ENCODE results near the gene ACLY.

Gene ACLY

DNA sequence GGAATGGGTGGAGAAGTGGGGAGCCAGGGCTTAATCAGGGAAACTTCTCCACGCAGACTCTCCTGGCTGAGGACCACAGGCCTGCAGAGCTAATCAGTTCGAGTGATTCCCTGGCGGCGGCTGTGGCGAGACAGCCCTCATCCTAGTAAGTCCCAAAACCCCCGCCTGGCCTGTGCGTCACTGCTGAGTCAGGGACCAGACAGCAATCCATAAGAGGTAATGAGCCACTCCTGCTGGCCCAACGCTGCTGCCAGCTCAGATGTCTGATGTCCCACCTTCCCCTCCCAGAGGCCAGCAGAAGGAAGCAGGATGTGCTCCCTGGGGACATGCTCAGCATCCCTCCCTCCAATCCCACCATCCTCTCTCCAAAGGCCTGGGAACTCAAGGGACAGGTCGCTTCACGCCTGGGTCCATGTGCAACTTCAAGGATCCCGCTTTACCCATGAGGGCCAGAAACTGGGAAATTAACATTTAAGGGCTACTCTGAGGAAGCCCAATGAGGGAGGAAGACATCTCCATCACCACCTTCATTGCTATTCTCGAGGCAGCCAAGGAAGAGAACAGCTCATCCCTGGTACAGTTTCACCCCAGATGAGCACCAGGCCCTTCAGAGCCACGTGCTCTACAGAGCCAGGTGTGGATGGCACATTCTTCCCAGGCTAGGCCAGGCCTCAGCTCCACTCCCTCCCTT, 7.9 kb downstream of the ACLY start:
- no peaks in the 10 kb centered on the region for H3K9me3 ChIP-seq
- TF ChIP-seq, protein P1, sequence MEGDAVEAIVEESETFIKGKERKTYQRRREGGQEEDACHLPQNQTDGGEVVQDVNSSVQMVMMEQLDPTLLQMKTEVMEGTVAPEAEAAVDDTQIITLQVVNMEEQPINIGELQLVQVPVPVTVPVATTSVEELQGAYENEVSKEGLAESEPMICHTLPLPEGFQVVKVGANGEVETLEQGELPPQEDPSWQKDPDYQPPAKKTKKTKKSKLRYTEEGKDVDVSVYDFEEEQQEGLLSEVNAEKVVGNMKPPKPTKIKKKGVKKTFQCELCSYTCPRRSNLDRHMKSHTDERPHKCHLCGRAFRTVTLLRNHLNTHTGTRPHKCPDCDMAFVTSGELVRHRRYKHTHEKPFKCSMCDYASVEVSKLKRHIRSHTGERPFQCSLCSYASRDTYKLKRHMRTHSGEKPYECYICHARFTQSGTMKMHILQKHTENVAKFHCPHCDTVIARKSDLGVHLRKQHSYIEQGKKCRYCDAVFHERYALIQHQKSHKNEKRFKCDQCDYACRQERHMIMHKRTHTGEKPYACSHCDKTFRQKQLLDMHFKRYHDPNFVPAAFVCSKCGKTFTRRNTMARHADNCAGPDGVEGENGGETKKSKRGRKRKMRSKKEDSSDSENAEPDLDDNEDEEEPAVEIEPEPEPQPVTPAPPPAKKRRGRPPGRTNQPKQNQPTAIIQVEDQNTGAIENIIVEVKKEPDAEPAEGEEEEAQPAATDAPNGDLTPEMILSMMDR (IDR thresholded peaks at IDR 0.05; ENCODE audit: low read depth, low read length), result peak; percentile 7; the same call in 1 of the 2 replicates
- peaks cover 79% of the 10 kb centered on the region for H3K36me3 ChIP-seq
- DNase-seq, result peak; percentile 95
- no peaks in the 10 kb centered on the region for H3K27me3 ChIP-seq
- peaks cover 67% of the 10 kb centered on the region for H3K4me1 ChIP-seq
- no peak overlapping the region for H3K4me3 ChIP-seq (ENCODE audit: low read depth, low read length)

- Histone ChIP-seq H3K4me1 (peaks cover 60% of the 10 kb centered on the region), H3K9me3 (no peaks in the 10 kb centered on the region), H3K36me3 (peaks cover 95% of the 10 kb centered on the region), H3K27me3 (no peaks in the 10 kb centered on the region), H3K4me3 (ENCODE audit: low read depth, low read length) (no peak overlapping the region)
- TF ChIP-seq, protein P1 (IDR thresholded peaks at IDR 0.05; ENCODE audit: low read depth, low read length), result no peak
- no peak for DNase-seq
Measured at GRCh38 chr17:41909088-41909487, 9.7 kb downstream of the ACLY start.

DNA sequence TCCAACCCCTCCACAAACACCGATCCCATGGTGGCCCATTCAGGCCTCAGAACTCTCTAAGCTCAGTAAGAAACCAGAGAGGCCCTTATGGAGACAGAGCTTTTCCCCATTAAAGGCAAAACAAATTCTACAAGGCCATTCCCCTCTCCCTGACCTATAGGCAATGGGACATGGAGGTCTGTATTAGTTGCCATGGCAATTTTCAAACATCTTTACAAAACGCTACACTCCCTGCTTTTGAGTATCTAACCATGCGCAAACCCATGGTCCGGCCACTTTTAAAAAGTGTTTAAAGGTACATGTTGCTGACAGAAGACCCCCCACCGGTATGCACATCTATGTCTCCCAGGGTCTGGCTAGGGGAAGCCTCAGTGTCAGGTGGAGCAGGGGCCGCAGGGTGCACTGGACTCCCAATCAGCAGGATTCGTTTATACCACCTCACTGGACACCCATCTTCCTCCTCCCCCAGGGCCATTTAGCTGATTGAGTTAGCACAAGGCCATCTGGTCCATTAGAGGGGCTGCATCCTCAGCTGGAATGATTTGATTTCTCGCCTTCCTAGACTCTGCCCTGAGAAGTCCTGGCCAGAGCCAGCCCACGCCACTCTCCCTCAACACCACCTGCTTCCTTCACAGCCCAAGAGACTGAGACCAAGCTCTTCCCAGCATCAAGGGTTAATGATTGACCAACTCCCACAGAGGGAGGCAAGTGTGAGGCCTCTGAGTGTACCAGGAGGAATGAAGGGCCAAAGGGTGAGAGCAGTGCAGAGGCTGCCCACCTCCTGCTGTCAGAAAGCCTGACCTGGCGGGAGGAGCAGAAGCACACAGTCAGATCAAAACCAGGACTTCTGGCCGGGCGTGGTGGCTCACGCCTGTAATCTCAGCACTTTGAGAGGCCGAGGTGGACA, 10.9 kb downstream of the ACLY start:
- H3K27me3 ChIP-seq, result no peaks in the 10 kb centered on the region
- peaks cover 52% of the 10 kb centered on the region for H3K4me1 ChIP-seq
- peak; percentile 85 for DNase-seq
- TF ChIP-seq, protein P1 (IDR thresholded peaks at IDR 0.05; ENCODE audit: low read depth, low read length), result no peak
- H3K4me3 ChIP-seq (ENCODE audit: low read depth, low read length), result no peak overlapping the region
- H3K9me3 ChIP-seq, result no peaks in the 10 kb centered on the region
- H3K36me3 ChIP-seq, result peaks cover 93% of the 10 kb centered on the region

GRCh38 chr17:41907185-41907556, 11.6 kb downstream of the ACLY start:
- DNase-seq, result no peak

DNA sequence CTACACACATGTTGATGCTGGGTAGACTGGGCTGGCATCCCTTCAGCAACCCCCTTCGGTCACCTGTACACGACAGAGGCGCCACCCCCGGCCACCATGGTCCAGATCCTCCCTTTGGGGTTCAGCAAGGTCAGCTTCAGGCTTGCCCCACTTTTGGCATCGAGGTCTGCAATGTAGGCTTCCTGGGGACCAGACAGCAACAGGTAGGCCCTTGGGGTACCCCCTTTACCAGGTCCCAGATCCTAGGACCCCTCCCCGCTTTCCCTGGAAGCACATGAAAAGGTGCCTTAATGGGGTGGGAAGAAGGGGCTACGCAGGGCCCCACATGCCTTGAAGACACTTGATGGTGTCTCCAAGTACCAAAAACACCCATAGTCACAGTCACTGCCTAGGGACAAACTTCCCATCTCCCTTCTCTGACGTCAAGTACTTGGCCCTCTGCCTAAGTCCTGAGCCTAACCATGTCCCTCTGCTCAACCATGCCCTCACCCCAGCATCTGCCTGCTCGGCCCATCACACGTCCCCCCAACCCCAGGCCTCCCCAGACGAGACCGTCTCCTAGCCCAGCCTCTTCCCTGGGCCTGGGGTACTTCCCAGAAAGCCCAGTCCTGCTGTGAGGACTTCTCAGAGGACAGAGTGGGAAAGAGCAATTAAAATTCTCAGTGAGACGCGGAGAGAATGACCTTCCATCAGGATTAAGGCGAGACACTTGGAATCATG, 12.1 kb downstream of the ACLY start:
- Histone ChIP-seq H3K4me1 (peaks cover 52% of the 10 kb centered on the region), H3K9me3 (no peaks in the 10 kb centered on the region), H3K36me3 (peaks cover 93% of the 10 kb centered on the region), H3K4me3 (ENCODE audit: low read depth, low read length) (no peak overlapping the region), H3K27me3 (no peaks in the 10 kb centered on the region)
- TF ChIP-seq, protein P1 (IDR thresholded peaks at IDR 0.05; ENCODE audit: low read depth, low read length), result no peak
- DNase-seq, result peak; percentile 59

More at GRCh38 chr17:41907185-41907556, 11.6 kb downstream of the ACLY start:
- TF ChIP-seq, protein P1 (IDR thresholded peaks at IDR 0.05; ENCODE audit: low read depth, low read length), result no peak
- Histone ChIP-seq H3K27me3 (no peaks in the 10 kb centered on the region), H3K4me3 (ENCODE audit: low read depth, low read length) (no peak overlapping the region), H3K9me3 (no peaks in the 10 kb centered on the region), H3K4me1 (peaks cover 52% of the 10 kb centered on the region), H3K36me3 (peaks cover 93% of the 10 kb centered on the region)
